ENCODE data around the gene FABP1. TPM values are rescaled to one million over a fixed set of nuclear protein-coding genes. Genes with fewer than 3 reads are reported as not detected.

FABP1 gene
- total RNA-seq, 2 experiments from 2014 or later, result not detected

GRCh38 chr2:88131201-88131998 lies 3.5 kb upstream of the FABP1 start:
- H3K9me3 Mint-ChIP-seq, result no peaks in the 10 kb centered on the region
- H3K4me3 Mint-ChIP-seq, result no peak overlapping the region
- H3K4me1 Mint-ChIP-seq, result no peaks in the 10 kb centered on the region
- no peaks in the 10 kb centered on the region for H3K36me3 Mint-ChIP-seq (ENCODE audit: low read depth)
- CTCF ChIA-PET, result no interaction called here
- H3K27me3 Mint-ChIP-seq, result peaks cover 7% of the 10 kb centered on the region
- no peak overlapping the region for H3K27ac Mint-ChIP-seq
- DNase-seq, result no peak
- POLR2A ChIA-PET, result interaction anchor here (0.6 kb wide), 1 partner anchor 69 kb away, joined by 3 read pairs; no protein-coding TSS in a partner anchor

GRCh38 chr2:88129313-88129959 lies 1.6 kb upstream of the FABP1 start:
- H3K27ac Mint-ChIP-seq, result no peak overlapping the region
- CTCF ChIA-PET, result no interaction called here

GRCh38 chr2:88128654-88129312 lies 921 bp upstream of the FABP1 start:
- POLR2A ChIA-PET, result no interaction called here
- CTCF ChIA-PET, result no interaction called here
- Mint-ChIP-seq H3K9me3 (no peaks in the 10 kb centered on the region), H3K36me3 (ENCODE audit: low read depth) (no peaks in the 10 kb centered on the region), H3K4me3 (no peak overlapping the region), H3K27ac (no peak overlapping the region), H3K4me1 (no peaks in the 10 kb centered on the region), H3K27me3 (peaks cover 2% of the 10 kb centered on the region)
- DNase-seq, result no peak

More at GRCh38 chr2:88129313-88129959, 1.6 kb upstream of the FABP1 start:
- H3K36me3 Mint-ChIP-seq (ENCODE audit: low read depth), result no peaks in the 10 kb centered on the region
- no peak overlapping the region for H3K4me3 Mint-ChIP-seq
- H3K27me3 Mint-ChIP-seq, result peaks cover 2% of the 10 kb centered on the region
- H3K4me1 Mint-ChIP-seq, result no peaks in the 10 kb centered on the region
- no peak for DNase-seq
- POLR2A ChIA-PET, result no interaction called here
- H3K9me3 Mint-ChIP-seq, result no peaks in the 10 kb centered on the region

GRCh38 chr2:88127638-88127887 lies 299 bp downstream of the FABP1 start:
- POLR2A ChIA-PET, result no interaction called here
- no peaks in the 10 kb centered on the region for H3K4me1 Mint-ChIP-seq
- H3K36me3 Mint-ChIP-seq (ENCODE audit: low read depth), result no peaks in the 10 kb centered on the region
- H3K27me3 Mint-ChIP-seq, result peaks cover 2% of the 10 kb centered on the region
- no peak for DNase-seq
- no peak overlapping the region for H3K27ac Mint-ChIP-seq
- H3K9me3 Mint-ChIP-seq, result no peaks in the 10 kb centered on the region
- no peak overlapping the region for H3K4me3 Mint-ChIP-seq
- CTCF ChIA-PET, result no interaction called here

GRCh38 chr2:88126772-88127637 lies 857 bp downstream of the FABP1 start:
- Mint-ChIP-seq H3K4me1 (no peaks in the 10 kb centered on the region), H3K27ac (no peak overlapping the region), H3K27me3 (peaks cover 2% of the 10 kb centered on the region), H3K9me3 (no peaks in the 10 kb centered on the region), H3K4me3 (no peak overlapping the region), H3K36me3 (ENCODE audit: low read depth) (no peaks in the 10 kb centered on the region)
- CTCF ChIA-PET, result no interaction called here
- POLR2A ChIA-PET, result no interaction called here
- DNase-seq, result no peak

- no peaks in the 10 kb centered on the region for H3K9me3 Mint-ChIP-seq
- DNase-seq, result no peak
- ChIA-PET POLR2A (no interaction called here), CTCF (no interaction called here)
- H3K4me1 Mint-ChIP-seq, result no peaks in the 10 kb centered on the region
- H3K4me3 Mint-ChIP-seq, result no peak overlapping the region
- H3K36me3 Mint-ChIP-seq (ENCODE audit: low read depth), result no peaks in the 10 kb centered on the region
- no peak overlapping the region for H3K27ac Mint-ChIP-seq
- H3K27me3 Mint-ChIP-seq, result peaks cover 6% of the 10 kb centered on the region
Measured at GRCh38 chr2:88125924-88126771, 1.7 kb downstream of the FABP1 start.

- H3K36me3 Mint-ChIP-seq (ENCODE audit: low read depth), result no peaks in the 10 kb centered on the region
- H3K27me3 Mint-ChIP-seq, result peaks cover 6% of the 10 kb centered on the region
- H3K9me3 Mint-ChIP-seq, result no peaks in the 10 kb centered on the region
- ChIA-PET POLR2A (no interaction called here), CTCF (no interaction called here)
- H3K4me3 Mint-ChIP-seq, result no peak overlapping the region
- no peaks in the 10 kb centered on the region for H3K4me1 Mint-ChIP-seq
- DNase-seq, result no peak
- H3K27ac Mint-ChIP-seq, result no peak overlapping the region
Measured at GRCh38 chr2:88125344-88125923, 2.4 kb downstream of the FABP1 start.

- CTCF ChIA-PET, result no interaction called here
- POLR2A ChIA-PET, result no interaction called here
- H3K4me1 Mint-ChIP-seq, result no peaks in the 10 kb centered on the region
- no peaks in the 10 kb centered on the region for H3K9me3 Mint-ChIP-seq
- peaks cover 6% of the 10 kb centered on the region for H3K27me3 Mint-ChIP-seq
- no peak overlapping the region for H3K4me3 Mint-ChIP-seq
- H3K36me3 Mint-ChIP-seq (ENCODE audit: low read depth), result no peaks in the 10 kb centered on the region
- no peak for DNase-seq
- no peak overlapping the region for H3K27ac Mint-ChIP-seq
Measured at GRCh38 chr2:88123975-88124917, 3.6 kb downstream of the FABP1 start.

- no peaks in the 10 kb centered on the region for H3K9me3 Mint-ChIP-seq
- POLR2A ChIA-PET, result no interaction called here
- CTCF ChIA-PET, result no interaction called here
- no peak overlapping the region for H3K4me3 Mint-ChIP-seq
- no peaks in the 10 kb centered on the region for H3K36me3 Mint-ChIP-seq (ENCODE audit: low read depth)
- H3K4me1 Mint-ChIP-seq, result no peaks in the 10 kb centered on the region
- no peak overlapping the region for H3K27ac Mint-ChIP-seq
- no peak for DNase-seq
- H3K27me3 Mint-ChIP-seq, result peaks cover 8% of the 10 kb centered on the region
Measured at GRCh38 chr2:88123164-88123974, 4.5 kb downstream of the FABP1 start.

GRCh38 chr2:88122141-88122884 lies 5.5 kb downstream of the FABP1 start:
- no peaks in the 10 kb centered on the region for H3K4me1 Mint-ChIP-seq
- no peak overlapping the region for H3K4me3 Mint-ChIP-seq
- no peaks in the 10 kb centered on the region for H3K36me3 Mint-ChIP-seq (ENCODE audit: low read depth)
- no peaks in the 10 kb centered on the region for H3K9me3 Mint-ChIP-seq
- no peak overlapping the region for H3K27ac Mint-ChIP-seq
- peaks cover 8% of the 10 kb centered on the region for H3K27me3 Mint-ChIP-seq
- ChIA-PET CTCF (no interaction called here), POLR2A (no interaction called here)
- DNase-seq, result no peak

GRCh38 chr2:88121678-88122077 lies 6.2 kb downstream of the FABP1 start:
- H3K4me3 Mint-ChIP-seq, result no peak overlapping the region
- H3K27ac Mint-ChIP-seq, result no peak overlapping the region
- no peaks in the 10 kb centered on the region for H3K9me3 Mint-ChIP-seq
- no peaks in the 10 kb centered on the region for H3K36me3 Mint-ChIP-seq (ENCODE audit: low read depth)
- peaks cover 10% of the 10 kb centered on the region for H3K27me3 Mint-ChIP-seq
- CTCF ChIA-PET, result no interaction called here
- no peak for DNase-seq
- POLR2A ChIA-PET, result no interaction called here
- H3K4me1 Mint-ChIP-seq, result no peaks in the 10 kb centered on the region
